HT1080 (cell line): ENCODE data around the gene DNPH1. TPM values are rescaled to one million over a fixed set of nuclear protein-coding genes. Genes with fewer than 3 reads are reported as not detected.
A peak's percentile ranks its signal among the peaks of the same experiment; 100 is the strongest.

ENCODE experiments used
- DNase-seq: peaks from one replicate; pipeline ENCODE4 v3.0.0-alpha.2; 2015; ENCODE audit warnings: low read depth
- total RNA-seq: library from RNA; depleted of rRNA; stranded (reverse); fragments of >200 nt; shearing (Covaris generic); gene quantifications from 2 replicates; pipeline ENCODE4 v1.2.3, GENCODE V29; 2014

The DNPH1 gene
- total RNA-seq, 1 experiment from 2014 or later, result 92.6 TPM

DNA sequence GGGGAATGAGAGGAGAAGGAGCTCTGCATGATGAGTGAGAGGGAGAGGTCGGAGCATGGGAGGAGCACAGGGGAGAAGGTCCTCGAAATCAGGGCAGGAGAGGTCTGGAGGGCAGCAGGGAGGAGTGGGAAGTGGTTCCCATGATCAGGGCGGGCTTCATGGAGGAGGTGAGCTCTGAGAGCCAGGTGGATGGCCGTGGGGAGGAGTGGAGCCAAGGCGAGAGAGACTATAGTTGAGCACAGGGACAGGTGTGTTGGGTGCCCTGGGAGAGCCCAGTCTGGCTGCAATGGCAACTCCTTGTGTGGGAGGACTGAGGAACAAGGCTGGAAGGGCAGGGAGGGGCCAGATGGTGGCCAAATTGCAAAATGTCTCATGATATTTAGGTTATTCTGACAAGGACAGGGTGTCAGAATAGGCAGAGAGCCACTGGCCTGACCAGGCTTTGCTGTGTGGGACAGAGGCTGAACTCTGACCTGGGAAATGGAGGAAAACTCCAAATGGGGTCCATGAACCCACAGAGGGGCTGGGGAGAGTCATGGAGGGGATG lies 35.4 kb upstream of the DNPH1 start:
- no peak for DNase-seq

DNA sequence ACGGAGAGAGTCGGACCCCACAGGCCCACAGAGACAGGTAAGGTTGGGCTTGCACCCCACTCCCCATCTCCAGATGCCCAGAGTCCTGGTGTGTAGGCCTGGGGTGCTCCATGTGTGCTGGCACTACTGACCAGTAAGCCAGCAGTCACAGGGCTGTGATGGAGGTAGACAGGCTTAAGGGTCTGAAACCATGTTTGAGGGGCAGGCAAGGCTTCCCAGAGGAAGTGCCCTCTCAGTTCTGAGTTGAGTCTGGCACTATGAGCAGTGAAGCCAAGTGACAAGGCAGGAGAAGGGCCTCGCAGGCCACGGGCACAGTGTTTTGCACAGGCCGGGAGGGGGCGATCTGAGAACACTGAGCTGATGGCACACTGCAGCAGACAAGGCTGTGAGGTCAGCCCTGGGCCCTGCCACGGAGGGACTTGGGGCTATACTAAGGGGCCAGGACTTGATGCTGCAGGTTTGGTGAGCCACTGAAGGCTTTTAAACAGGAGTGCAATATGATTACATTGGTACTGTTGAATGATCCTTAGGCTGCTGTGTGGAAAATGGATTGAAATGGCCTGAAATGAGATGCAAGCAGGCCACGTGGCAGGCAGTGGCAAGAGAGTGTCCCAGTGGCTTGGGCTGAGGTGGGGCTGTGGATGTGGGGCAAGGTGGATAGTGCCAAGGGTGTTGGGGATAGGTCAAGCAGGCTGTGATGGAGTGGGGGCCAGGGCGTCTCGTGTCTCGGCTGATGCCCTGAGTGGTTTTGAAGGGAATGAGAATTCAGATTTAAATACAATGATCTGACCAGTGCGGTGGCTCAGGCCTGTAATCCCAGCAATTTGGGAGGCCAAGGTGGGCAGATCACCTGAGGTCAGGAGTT lies 34.3 kb upstream of the DNPH1 start:
- DNase-seq, result peak; percentile 58

DNA sequence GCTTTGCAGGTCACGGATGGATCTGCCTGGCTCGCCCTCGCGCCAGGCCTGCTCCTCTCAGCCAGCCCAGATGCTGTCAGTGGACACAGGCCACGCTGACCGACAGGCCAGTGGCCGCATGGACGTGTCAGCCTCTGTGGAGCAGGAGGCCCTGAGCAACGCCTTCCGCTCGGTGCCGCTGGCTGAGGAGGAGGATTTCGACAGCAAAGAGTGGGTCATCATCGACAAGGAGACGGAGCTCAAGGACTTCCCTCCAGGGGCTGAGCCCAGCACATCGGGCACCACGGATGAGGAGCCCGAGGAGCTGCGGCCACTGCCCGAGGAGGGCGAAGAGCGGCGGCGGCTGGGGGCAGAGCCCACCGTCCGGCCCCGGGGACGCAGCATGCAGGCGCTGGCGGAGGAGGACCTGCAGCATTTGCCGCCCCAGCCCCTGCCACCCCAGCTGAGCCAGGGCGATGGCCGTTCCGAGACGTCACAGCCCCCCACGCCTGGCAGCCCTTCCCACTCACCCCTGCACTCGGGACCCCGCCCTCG lies 33.6 kb upstream of the DNPH1 start:
- DNase-seq, result no peak

DNA sequence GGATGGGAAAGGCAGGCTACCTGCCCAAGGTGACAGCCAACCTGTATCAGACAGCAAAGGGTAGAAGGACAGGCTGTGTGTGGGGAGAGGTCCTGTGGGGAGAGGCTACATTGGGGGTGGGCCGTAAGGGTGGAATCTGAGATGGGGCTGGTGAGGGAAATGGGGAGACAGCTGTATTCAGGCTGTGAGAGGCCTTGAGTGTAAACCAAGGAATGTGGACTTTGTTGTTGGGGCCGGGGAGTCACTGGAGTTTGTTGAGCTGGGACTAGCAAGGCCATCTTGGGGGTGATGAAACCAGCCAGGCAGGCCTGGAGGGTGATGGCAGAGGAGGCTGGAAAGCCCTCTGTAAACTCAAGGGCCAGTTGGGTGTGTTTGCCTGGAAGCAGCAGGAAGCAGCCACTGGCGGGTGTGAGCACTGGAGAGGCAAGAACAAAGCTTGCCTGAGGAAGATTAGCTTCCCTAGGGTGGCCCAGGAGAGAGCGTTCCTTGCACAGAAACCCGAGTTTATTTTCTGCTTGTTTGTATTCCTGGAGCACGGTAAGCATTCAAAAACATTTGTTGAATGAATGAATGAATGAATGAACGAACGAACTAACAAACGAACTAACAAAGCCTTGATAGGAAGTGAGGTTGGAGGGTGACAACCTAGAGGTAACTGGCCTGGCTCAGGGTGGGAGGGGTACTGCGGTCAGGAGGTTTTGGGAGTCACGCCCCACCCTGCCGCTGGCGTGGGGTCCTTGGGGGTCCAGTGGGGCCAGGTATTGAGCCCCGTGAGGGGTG lies 32.9 kb upstream of the DNPH1 start:
- no peak for DNase-seq

DNA sequence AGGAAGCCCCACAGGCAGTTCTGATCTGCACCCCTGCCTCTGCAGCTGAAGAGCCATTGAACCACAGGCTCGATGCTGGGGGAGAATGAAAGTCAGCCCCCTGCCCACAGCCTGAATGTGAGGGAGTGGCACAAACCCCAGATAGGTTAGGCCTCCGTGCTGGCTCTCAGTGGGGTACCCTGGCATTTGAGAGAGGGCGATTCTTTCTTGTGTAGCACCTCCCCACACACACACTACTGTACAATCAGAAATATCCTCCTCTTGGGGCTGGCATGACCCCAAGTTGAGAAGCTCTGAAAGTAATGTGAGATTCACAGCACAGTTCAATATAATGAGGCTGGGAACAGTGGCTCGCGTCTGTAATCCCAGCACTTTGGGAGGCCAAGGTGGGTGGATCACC lies 31.9 kb upstream of the DNPH1 start:
- no peak for DNase-seq

DNA sequence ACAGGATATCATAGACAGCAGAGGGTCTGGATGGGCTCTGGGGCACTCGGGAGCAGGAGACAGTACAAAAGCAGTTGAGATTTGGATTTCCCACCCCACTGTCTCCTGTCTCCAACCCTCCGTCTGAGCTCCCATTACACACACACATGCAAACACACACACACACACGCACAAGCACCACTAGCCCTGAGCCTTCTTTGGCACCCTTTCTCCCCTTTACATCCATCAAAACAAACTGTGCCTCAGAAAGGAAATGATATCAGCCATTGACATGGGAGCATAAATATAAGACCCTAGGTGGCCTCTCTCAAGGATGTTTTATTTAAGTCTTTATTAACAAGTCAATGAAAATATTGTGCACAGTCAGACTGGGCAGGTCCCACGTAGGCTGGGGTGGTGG lies 31.5 kb upstream of the DNPH1 start:
- DNase-seq, result no peak

DNA sequence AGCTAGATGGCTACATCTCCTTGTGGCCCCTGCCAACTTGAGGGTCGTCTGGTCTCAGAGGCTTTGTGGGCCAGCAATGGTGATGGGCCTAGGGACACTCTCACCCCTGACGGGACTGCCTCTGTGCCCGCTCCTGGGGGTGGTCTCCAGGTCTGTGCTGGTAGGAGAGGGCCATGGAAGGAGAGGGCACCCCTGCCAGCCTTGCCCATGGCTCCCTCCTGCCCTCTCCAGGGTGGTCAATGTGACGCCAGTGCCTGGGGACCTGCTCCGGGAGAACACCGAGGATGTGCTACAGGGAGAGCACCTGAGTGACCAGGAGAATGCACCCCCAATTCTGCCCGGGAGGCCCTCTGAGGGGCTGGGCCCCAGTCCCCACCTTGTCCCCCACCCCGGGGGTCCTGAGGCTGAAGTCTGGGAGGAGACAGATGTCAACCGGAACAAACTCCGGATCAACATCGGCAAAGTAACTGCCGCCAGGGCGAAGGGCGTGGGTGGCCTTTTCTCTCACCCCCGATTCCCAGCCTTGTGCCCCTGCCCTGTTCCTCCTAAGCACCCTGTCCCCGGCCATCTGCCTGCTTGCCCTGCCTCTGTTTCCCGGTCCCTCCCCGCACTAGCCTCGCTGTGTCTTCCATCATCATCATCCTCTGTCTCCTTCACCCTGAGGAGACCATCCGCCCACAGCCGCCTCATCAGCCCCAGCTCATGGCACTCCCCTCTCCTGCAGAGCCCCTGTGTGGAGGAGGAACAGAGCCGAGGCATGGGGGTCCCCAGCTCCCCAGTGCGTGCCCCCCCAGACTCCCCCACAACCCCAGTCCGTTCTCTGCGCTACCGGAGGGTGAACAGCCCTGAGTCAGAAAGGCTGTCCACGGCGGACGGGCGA lies 29.8 kb upstream of the DNPH1 start:
- no peak for DNase-seq

DNA sequence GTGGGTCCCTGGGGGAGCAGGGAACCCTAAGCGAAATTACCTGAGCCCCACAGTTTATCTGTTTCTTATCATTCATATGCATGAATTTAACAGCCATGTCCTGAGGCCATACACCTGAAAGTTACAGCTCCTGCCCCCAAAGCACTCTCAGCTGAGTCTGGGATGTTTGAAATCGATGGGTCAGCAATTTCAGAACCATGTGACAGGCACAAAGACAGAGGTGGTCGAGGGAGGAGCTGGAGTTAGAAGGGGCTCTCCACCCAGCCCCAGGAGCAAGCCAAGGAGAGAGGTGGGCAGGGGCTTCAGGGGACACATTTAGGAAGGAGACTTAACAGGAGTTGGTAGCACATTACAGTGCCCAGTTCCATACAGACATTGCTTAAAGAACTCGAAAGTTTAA lies 28.9 kb upstream of the DNPH1 start:
- DNase-seq, result no peak

DNA sequence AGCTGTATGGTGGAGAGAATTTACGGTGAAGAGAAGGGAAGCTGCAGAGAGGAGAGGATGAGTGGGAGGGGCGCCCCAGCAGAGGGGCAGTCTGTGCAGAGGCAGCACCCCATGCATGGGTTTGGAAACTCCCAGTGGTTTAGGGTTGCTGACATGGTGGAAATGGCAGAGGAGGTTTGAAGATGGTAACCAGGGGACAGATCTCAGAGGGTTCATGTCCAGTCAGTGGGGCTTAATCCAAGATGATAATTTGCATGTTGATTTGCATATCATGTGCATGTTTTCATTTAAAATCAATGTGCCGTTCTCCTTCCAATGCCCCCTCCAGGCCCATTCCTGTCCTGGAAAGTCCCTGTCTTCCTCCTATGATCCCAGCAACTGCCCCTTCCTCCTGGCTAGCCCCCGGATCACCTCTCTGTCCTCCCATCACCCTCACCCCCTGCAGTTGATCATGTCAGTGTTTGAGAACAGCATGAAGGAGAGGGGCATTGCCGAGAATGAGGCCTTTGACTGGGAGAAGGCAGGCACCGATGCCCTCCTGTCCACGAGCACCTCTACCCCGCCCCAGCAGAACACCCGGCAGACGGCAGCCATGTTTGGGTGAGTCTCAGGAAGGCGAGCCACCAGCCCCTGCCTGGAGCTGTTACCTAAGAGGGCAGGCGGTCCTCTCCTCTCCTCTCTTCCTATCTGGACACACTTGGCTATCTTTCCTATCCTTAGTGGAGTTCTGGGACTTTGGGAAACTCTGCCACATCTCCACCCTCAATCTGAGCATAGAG lies 28.3 kb upstream of the DNPH1 start:
- no peak for DNase-seq

DNA sequence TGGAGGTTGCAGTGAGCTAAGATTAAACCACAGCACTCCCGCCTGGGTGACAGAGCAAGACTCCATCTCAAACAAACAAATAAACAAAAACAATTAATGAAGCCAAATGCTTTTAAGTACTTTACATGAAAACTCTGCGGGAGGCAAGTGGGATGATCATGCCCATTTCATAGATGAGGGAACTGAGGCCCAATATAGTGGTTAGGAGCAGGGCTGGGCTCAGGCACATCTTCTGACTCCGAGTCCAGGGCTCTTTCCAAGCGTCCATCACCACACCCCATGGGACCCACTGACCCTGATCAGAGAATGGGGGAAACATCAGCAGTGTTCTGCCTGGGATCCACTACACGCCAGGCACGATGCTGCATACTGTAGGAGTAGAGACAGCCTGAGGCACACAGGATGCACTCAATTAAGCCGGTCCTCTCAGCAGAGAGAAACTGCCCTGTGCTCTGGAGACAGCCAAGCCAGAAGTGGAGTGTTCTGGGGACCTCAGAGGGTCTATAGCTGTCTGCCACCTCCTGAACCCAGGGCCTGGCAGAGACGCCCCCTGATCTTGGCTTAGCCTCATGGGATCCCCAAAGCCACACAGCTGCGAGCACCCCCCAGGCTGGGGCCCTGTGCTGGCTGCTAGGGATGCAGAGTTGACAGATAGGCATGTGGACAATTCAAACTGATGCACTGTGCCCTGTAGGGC lies 27.5 kb upstream of the DNPH1 start:
- DNase-seq, result no peak

DNA sequence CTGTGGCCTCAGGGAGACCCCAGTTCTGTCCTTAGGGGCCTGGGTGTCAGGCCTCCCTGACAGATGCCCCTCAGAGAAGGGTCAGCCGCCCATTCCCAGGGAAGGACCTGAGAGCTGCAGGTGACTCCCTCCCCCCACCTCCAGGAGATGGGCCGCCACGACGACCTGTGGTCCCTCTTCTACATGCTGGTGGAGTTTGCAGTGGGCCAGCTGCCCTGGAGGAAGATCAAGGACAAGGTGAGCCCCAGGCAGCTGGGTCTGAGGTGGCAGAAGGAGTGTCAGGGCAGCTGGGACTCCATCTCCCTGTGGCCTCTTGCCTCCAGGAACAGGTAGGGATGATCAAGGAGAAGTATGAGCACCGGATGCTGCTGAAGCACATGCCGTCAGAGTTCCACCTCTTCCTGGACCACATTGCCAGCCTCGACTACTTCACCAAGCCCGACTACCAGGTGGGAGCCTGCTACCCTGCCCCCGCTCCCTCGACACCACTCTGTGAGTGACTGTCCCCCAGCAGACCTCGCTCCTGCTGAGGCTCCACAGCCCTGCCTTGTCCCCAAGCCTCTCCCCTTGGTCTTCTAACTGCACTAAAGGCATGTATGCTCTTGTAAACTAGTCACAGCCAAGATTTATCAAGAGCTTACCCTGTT lies 26.2 kb upstream of the DNPH1 start:
- no peak for DNase-seq

DNA sequence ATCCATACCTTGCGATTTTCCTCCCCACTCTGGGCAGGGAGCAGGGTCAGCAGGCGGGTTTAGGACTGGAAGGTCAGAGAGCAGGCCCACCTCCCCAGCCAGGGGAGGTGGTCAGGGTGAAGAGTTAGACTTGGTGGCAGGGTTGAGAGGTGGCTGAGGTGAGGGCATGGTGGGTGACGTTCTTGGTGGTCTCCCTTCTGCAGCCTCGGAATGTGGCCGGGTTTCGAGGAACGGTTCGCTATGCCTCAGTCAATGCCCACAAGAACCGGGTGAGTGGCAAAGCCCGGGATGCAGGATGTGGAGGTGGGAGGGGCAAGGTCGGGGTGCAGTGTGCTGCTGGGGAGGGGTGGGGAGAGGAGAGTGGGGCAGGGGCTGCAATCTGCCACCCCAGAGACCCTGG lies 25.6 kb upstream of the DNPH1 start:
- no peak for DNase-seq

DNA sequence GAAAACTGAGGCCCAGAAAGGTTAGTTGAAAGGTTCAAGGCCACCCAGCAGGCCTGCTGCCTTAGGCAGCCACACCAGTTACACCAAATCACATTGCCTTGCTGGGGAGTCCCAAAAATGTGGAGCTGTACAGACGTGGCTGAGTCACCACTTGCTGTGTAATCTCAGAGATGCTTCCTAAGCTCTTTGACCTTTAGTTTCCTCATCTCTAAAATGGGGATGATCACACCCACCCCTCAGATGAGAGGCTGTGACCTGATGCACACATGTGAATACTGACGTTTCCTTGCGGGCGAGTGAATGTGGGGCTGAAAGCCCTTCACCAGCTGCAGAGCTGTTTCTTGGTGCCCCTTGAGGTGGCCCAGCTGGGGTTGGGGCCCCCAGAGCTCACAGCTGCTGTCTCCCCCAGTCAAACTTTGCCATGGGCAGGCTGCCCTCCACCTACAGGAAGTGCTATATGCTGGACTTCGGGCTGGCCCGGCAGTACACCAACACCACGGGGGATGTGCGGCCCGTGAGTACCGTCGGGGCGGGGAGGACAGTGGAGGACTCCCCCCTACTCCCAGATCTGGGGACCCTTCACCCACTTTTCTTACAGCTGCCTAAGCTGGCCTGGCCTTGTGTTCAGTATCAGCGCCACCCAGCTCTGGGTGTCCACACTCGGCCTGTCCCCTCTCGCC lies 25.0 kb upstream of the DNPH1 start:
- no peak for DNase-seq

DNA sequence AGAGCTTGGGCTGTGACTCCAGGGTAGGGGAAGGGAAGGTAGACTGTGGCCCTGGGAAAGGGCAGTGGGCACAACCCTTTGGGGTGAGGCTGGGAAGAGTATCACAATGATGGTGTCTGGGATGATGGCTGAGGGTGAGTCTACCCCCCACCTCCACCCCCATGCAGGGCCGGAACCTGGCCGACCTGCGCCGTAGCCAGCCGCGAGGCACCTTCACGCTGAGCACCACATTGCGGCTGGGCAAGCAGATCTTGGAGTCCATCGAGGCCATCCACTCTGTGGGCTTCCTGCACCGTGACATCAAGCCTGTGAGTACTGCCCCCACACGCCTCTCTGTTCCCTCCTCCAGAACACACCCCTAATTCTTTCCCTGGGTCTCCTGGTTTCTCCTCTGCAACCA lies 24.1 kb upstream of the DNPH1 start:
- DNase-seq, result no peak

DNA sequence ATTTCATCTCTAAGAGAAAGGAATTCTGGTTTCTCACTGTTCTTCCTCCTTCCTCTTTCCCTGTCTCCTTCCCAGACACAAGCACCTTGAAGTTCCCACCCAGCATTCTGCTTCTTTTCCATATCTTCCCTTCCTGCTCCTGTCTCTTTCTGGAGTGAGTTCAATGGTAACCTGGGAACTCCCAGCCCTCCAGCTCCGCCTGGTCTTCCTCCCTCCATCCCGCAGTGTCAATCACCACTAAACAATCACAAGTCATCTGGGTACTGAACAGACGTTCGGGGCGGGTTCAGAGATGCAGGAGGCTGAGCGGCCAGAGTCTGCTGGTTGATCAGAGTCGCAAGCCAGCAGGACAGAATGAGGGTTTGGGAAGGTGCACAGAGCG lies 21.7 kb upstream of the DNPH1 start:
- DNase-seq, result no peak

DNA sequence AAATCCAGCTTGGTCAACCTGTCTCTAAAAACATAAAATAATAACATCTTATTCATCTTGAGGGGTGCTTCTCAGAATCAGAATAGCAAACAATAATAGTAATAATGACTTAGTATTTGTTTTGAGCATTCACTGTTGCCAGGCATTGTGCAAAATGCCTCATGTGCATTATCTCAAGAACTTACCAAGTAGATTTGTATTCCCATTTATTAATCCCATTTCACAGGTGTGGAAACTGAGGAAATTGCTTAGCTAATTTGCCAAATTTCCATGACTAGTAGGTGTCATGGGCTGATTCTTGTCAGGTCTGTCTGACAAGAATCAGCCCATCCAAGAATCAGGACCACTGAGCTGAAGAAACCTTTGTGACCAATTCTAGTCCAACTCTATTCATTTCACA lies 19.5 kb upstream of the DNPH1 start:
- no peak for DNase-seq

DNA sequence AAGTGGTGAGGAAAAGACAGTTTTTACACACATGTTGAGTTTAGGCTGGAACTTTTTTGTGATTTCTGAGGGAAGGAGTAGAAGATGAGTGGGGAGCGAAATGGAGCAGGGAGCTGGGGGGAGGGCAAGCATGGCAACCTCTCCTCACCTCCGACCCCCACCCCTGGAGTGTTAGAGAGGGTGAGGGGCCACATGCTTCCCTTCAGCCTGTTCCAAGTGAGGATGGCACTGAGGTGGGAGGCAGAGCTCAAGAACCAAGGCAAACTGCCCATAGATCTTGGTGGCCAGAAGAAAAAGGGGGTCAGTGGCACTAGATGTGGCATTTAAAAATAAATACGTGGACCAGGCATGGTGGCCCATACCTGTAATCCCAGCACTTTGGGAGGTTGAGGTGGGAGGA lies 18.8 kb upstream of the DNPH1 start:
- no peak for DNase-seq

DNA sequence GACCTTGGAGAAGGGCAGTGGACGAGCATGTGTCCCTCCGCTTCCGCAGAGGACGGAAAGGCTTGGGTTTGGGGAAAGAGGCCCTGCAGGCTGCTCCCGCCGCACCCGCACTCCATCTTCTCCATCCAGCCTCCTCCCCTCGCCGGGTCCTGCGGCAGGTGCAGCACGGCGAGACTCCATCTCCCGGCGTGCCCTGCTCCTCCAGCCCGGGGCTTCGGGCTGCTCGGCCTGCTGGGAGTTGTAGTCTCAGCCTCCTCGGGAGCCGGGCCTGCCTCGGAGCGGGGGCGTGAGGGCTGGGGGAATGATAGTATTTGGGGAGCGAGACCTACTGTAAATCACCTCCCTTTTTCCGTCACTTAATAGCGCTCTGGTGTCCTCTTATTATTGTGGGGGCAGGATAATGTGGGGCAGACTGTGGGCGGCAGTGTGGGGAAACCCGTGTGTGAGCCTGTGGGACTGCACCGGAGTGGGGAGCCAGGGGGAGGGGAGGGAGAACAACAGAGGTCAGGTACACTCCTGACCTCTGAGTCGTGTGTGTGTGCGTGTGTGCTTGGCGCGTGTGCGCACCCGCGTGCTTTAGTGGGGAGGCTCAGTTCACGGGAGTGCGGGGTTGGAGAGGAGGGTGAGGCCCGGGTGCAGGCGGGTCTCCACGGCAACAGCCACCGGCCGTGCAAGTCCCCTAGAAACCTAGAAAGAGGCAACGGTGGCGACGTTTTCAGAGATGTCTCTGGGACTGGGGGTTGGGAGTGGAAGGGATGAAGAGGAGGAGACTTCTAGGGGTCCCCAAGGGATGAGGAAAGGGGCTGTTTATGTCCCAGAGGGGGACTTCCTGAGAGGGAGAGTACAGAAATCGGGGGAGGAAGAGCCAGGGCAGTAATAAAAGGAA lies 18.1 kb upstream of the DNPH1 start:
- DNase-seq, result peak; percentile 54
